NCI-H1930 (cell line): ENCODE measurements around the gene TBX20.
"Not testable (repeated sequence)": the region's sequence is repeated elsewhere in the genome, so short reads cannot be mapped to it uniquely, and the experiment has no call there.

ENCODE experiments used
- DNase-seq, 2 experiments: peaks; one replicate each; lab custom pipeline; 2025; lab: John Stamatoyannopoulos, UW

The TBX20 gene

GRCh38 chr7:35255443-35256255 is 1.7 kb upstream of the TBX20 start:
- no peak for DNase-seq

- DNase-seq = no peak
Measured at GRCh38 chr7:35254496-35255442, 869 bp upstream of the TBX20 start.

- DNase-seq = no peak
Measured at GRCh38 chr7:35253460-35253709, 515 bp downstream of the TBX20 start.

GRCh38 chr7:35252612-35253459 is 1.1 kb downstream of the TBX20 start:
- no peak for DNase-seq

- no peak for DNase-seq
Measured at GRCh38 chr7:35251606-35252310, 2.1 kb downstream of the TBX20 start.

- DNase-seq = no peak
Measured at GRCh38 chr7:35250941-35251340, 3.0 kb downstream of the TBX20 start.

- DNase-seq = no peak
Measured at GRCh38 chr7:35250452-35250851, 3.4 kb downstream of the TBX20 start.

- DNase-seq = no peak
Measured at GRCh38 chr7:35249537-35249907, 4.4 kb downstream of the TBX20 start.

- DNase-seq = no peak
Measured at GRCh38 chr7:35248576-35249536, 5.0 kb downstream of the TBX20 start.

- no peak for DNase-seq
Measured at GRCh38 chr7:35246819-35247218, 7.1 kb downstream of the TBX20 start.

- DNase-seq = no peak
Measured at GRCh38 chr7:35241884-35242283, 12.0 kb downstream of the TBX20 start.

- no peak for DNase-seq
Measured at GRCh38 chr7:35241436-35241835, 12.5 kb downstream of the TBX20 start.

- DNase-seq = not testable (repeated sequence)
Measured at GRCh38 chr7:35241008-35241407, 12.9 kb downstream of the TBX20 start.

GRCh38 chr7:35238456-35238855 is 15.4 kb downstream of the TBX20 start:
- DNase-seq = not testable (repeated sequence)

- DNase-seq = no peak
Measured at GRCh38 chr7:35232994-35233393, 20.9 kb downstream of the TBX20 start.

GRCh38 chr7:35231221-35231620 is 22.7 kb downstream of the TBX20 start:
- DNase-seq = not testable (repeated sequence)

GRCh38 chr7:35229116-35229780 is 24.7 kb downstream of the TBX20 start:
- not testable (repeated sequence) for DNase-seq

GRCh38 chr7:35228496-35229051 is 25.3 kb downstream of the TBX20 start:
- not testable (repeated sequence) for DNase-seq

- DNase-seq = not testable (repeated sequence)
Measured at GRCh38 chr7:35227438-35227837, 26.5 kb downstream of the TBX20 start.

GRCh38 chr7:35222445-35222844 is 31.5 kb downstream of the TBX20 start:
- DNase-seq = not testable (repeated sequence)
